ENCODE measurements around the gene METTL4. TPM values are rescaled to one million over a fixed set of nuclear protein-coding genes. Genes with fewer than 3 reads are reported as not detected.

Gene METTL4
- total and polyA plus RNA-seq, 2 of the 8 experiments (the other 6 are each of a cell fraction or from before 2014, with no cell fraction given): 8.5 to 11.5 TPM

GRCh38 chr18:2508155-2508554 lies 63.1 kb downstream of the METTL4 start:
- CTCF ChIA-PET (ENCODE audit: partially characterized antibody): no interaction called here
- H3K4me3 ChIP-seq (ENCODE audit: extremely low read depth in 1 of 4, insufficient read depth in 2 of 4, low read depth in 3 of 4, low read length in 4 of 4): no peak overlapping the region
- TF ChIP-seq RAD21 (IDR thresholded peaks at IDR 0.05 in 1 of 2, conservative IDR thresholded peaks at IDR 0.05 in 1 of 2; ENCODE audit: low read depth in 2 of 2, low read length in 2 of 2): no peak
- TF ChIP-seq CTBP2 (IDR thresholded peaks at IDR 0.05; ENCODE audit: borderline replicate concordance, insufficient read depth, insufficient read length, low read length): no peak
- TF ChIP-seq EZH2 (IDR thresholded peaks at IDR 0.05; ENCODE audit: low read depth, low read length, severe bottlenecking): no peak
- TF ChIP-seq USF2 (IDR thresholded peaks at IDR 0.05; ENCODE audit: low read length): no peak
- TF ChIP-seq SIRT6 (IDR thresholded peaks at IDR 0.05; ENCODE audit: low read length): no peak
- TF ChIP-seq EGR1 (IDR thresholded peaks at IDR 0.05; ENCODE audit: borderline replicate concordance, low read depth, low read length): no peak

More at GRCh38 chr18:2508155-2508554, 63.1 kb downstream of the METTL4 start:
- H3K9ac ChIP-seq (replicated peaks in 1 of 4; ENCODE audit: extremely low read depth in 1 of 4, low read depth in 3 of 4, low read length in 3 of 4): no peak overlapping the region
- no peak overlapping the region for H2BK15ac ChIP-seq (ENCODE audit: low read length)
- no peak overlapping the region for H3K18ac ChIP-seq (ENCODE audit: extremely low read depth, low read length)
- no peak overlapping the region for H3K23ac ChIP-seq (ENCODE audit: insufficient read length)
- H3K4ac ChIP-seq (replicated peaks; ENCODE audit: insufficient read length, low read depth, low read length): no peak overlapping the region
- FAIRE-seq (no peak), DNase-seq (ENCODE audit: low read depth in 1 of 2, low spot score in 2 of 2) (no peak)
- no peaks in the 10 kb centered on the region for H3K79me2 ChIP-seq (ENCODE audit: control insufficient read depth in 1 of 2, insufficient read depth in 2 of 2, low read length in 2 of 2)
- no peak overlapping the region for H2BK20ac ChIP-seq (ENCODE audit: low read length)
- H3K36me3 ChIP-seq (ENCODE audit: control insufficient read depth in 2 of 4, insufficient read depth in 4 of 4, low read length in 3 of 4): no peaks in the 10 kb centered on the region
- no peak overlapping the region for H4K91ac ChIP-seq (replicated peaks; ENCODE audit: insufficient read length, low read length)
- H4K5ac ChIP-seq (ENCODE audit: insufficient read length, low read depth, low read length): no peak overlapping the region
- no peak overlapping the region for H3K4me2 ChIP-seq (ENCODE audit: insufficient read depth in 1 of 2, low read depth in 2 of 2, low read length in 2 of 2)
- H3K14ac ChIP-seq (ENCODE audit: insufficient read length): no peak overlapping the region
- no peaks in the 10 kb centered on the region for H3K27me3 ChIP-seq (replicated peaks in 1 of 4; ENCODE audit: control insufficient read depth in 3 of 4, extremely low read depth in 1 of 4, insufficient read depth in 3 of 4, low read length in 3 of 4)
- 95% methylated on average over 2 of the region's 2 CpGs; no CpG with 5 or more reads in 1 of the 2 experiments for WGBS, 2 experiments (ENCODE audit: extremely low coverage in 1 of 2, insufficient coverage in 1 of 2, insufficient read length in 1 of 2, insufficient replicate concordance in 2 of 2, low coverage in 1 of 2, low lambda C conversion rate in 2 of 2, missing lambda C conversion rate in 1 of 2)
- H3K56ac ChIP-seq (replicated peaks; ENCODE audit: insufficient read length, low read depth, low read length): no peak overlapping the region
- no peaks in the 10 kb centered on the region for H3K9me3 ChIP-seq (ENCODE audit: insufficient read depth in 2 of 2, low read depth in 1 of 2, low read length in 1 of 2)
- H3K4me1 ChIP-seq (replicated peaks in 1 of 4; ENCODE audit: control insufficient read depth in 3 of 4, insufficient read depth in 4 of 4, low read length in 3 of 4): no peaks in the 10 kb centered on the region
- no peaks in the 10 kb centered on the region for H4K20me1 ChIP-seq (replicated peaks in 1 of 2; ENCODE audit: control insufficient read depth in 1 of 2, insufficient read depth in 2 of 2, low read length in 2 of 2)
- H3K23me2 ChIP-seq (ENCODE audit: low read depth, low read length): no peaks in the 10 kb centered on the region
- H2AFZ ChIP-seq (ENCODE audit: low read length): no peak overlapping the region
- no peak overlapping the region for H2BK5ac ChIP-seq (ENCODE audit: low read depth, low read length)
- POLR2A ChIA-PET (ENCODE audit: partially characterized antibody): no interaction called here
- H3K79me1 ChIP-seq (ENCODE audit: low read depth, low read length): no peaks in the 10 kb centered on the region
- no peak overlapping the region for H2BK12ac ChIP-seq (ENCODE audit: low read depth, low read length)
- H4K8ac ChIP-seq (ENCODE audit: extremely low read depth, insufficient read depth, low read length): no peak overlapping the region
- H2AK5ac ChIP-seq (ENCODE audit: low read depth, low read length): no peak overlapping the region
- no peak overlapping the region for H3K27ac ChIP-seq (ENCODE audit: low read depth, low read length)
- no peak overlapping the region for H2BK120ac ChIP-seq (replicated peaks; ENCODE audit: low read depth, low read length)

Measured in H1 (cell line).